Stimulated activated CD4-positive, alpha-beta T cell treated with anti-CD3 and anti-CD28 coated beads, Interleukin-4, amount 100 ng/mL, for 24 hours (primary cell): Measurements from ENCODE around the gene WFDC5.

Source experiments
- DNase-seq: peaks from one replicate; pipeline ENCODE4 v3.0.0-alpha.2; 2020

Gene WFDC5

DNA sequence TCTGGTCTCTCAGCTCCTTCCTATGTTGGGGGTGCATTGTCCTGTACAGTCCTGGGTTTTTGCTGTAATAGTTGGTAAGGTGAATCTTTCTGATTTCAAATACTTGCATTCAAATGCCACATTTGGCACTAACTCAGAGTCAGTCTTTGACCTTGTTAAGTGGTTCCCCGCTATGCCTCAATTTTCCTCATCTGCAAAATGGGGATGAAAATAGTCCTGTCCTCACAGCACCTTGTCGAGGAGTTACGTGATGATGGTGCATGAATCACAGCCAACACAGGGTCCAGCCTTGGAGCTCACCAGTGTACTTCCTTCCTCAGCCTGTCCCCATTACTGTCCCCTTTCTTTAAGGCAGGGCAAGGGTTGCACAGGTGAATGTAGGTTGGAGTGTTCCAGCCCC is 1.1 kb downstream of the WFDC5 start:
- DNase-seq: no peak

DNA sequence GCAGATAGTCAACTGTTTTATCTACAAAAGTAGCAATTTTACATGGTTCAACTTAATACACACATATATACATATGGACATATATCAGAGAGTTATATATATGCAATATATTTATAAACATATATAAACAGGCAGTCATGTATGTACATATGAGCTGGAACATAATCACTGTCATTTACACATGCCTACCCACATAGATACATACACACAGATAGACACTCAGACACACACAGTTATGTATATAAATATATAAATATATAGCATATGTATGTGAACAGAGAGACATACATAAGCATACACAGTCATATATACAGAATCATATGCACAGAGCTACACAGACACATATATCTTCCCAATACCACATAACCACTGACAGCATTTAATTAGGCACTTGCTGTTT is 2.2 kb downstream of the WFDC5 start:
- no peak for DNase-seq

DNA sequence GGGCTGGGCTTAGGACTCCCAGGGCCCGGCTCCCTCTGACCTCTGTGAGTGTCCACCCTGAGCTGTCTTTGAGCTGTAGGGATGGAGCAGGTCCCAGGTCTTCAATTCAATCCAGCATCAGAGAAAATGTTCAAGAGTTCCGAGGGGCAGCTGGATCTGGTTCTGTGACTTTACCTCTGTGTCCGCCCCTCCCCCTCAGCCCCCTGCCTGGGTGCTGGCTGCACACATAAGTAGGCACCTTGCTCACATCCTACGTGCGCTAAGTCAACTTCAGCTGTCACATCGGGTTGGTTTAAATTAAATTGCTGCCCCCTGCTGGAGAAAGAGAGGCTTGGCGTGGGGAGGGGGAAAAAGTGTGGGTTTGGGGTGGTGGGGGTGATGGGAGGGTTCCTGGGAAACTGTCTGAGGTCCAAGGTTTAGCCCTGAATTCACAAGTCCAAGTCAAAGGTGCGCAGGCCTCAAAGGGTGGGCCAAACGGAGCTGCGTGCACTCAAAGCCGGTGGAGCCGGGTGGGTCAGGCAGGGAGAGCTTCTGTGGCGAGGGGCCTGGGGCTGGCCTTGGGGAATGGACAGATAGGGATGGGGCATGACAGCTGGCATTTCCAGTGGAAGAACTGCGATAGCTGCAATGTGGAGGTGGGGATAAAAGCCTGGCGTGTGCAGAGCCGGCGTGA is 3.0 kb downstream of the WFDC5 start:
- DNase-seq: peak; percentile 17

DNA sequence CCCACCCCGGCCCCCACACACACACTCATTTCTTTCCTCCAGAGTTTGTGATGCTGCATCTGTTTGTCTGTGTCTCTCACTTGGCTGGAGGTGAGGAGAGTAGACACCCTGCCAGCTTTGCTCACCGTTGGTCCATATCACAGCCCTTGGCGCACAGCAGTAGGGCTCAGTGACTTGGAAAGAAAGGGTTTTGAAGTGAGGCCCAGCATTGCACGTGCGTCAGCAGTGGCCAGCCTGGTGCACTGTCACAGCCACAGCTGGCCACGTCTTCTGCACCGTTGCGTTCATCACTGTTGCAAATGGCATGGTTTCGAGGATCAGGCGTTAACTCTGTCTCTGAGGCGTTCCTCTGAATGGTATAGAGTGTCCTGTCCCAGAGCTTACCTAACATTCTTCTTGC is 3.7 kb downstream of the WFDC5 start:
- no peak for DNase-seq

DNA sequence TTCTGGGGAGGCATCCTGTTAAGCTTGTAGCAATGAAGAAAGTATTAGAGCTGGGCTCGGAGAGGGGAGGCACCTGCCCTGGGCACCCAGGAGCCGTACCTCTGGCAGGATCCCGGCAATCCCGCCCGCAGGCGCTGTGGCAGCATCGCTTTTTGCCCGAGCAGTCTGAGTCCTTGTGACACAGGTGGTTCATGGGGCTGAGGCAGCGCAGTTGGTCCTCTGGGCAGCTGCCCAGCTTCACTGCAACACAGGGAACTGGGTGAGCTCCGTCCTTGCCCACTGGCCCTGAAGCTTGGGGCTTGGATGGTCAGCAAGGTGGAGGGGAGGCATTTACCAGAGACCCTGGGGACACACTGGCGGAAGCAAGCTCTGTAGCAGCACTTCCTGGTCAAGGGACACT is 4.7 kb downstream of the WFDC5 start:
- no peak for DNase-seq

DNA sequence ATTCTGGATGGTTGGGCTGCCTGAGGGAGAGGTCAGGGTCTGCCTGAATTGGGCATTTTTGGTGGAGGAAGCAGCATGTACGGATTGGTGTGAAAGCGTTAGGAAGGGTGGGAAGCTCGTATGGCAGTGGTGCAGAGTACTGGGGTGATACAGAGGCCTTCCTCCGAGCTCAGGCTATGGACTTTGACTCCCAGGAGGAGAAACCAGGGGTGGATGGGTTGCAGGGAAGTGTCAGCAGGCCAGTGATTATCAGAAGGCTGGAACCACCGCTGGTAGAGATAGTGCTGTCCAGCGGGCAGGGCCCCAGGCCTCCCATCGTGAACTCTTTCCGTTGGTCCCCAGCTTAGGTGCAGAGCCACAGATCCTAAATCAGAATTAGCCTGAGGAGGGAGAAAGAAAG is 5.3 kb downstream of the WFDC5 start:
- no peak for DNase-seq

DNA sequence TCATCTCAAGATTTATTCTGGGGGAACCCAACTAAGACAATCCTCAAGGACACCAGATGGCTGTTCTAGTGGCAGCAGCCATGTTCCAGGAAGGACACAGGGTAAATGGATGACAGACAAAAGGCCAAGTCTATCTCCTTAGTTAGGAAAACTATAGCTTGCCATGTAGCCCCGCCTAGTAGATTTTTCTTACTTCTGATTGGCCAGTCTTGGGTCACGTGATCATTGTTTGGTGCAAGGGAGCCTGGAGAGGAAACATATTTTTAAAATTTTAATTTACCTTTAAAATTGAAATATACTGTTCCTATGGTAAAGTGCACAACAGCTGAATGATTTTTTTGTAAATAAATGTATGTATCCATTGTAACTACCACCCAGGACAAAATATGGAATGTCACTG is 9.7 kb downstream of the WFDC5 start:
- DNase-seq: no peak

DNA sequence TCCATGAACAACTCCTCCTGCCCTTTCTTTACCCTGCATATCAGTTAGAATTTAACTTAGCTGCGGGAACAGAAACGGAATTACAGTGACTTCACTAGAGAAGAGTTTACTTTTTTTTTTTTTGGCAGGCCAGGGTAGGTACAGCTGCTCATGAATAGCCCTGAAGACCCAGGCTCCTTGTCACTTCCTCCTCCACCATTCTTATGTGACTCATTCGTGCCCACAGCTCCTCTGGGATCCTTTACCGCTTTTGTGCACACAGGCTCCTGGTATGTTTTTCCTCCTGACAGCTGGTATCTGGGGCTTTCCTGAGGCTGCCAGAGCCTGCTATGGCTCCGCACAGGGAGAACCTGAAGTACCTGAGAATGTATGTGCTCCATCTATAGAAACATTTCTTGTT is 10.2 kb downstream of the WFDC5 start:
- DNase-seq: no peak

DNA sequence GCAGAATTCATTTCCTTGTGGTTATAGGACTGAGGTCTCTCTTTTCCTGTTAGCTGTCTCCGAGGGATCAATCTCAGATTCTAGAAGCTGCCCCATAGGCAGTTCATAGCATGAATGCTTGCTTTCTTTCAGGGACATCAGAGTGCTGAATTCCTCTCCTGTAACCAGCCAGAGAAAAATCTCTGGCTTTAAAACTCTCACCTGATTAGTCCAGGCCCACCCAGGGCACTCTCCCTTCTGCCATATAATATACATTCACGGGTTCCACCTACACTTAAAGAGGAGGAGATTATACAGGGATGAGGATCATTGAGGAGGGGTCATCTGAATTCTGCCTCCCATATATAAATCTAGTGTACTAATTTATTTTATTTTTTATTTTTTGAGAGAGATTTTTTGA is 11.9 kb downstream of the WFDC5 start:
- no peak for DNase-seq

DNA sequence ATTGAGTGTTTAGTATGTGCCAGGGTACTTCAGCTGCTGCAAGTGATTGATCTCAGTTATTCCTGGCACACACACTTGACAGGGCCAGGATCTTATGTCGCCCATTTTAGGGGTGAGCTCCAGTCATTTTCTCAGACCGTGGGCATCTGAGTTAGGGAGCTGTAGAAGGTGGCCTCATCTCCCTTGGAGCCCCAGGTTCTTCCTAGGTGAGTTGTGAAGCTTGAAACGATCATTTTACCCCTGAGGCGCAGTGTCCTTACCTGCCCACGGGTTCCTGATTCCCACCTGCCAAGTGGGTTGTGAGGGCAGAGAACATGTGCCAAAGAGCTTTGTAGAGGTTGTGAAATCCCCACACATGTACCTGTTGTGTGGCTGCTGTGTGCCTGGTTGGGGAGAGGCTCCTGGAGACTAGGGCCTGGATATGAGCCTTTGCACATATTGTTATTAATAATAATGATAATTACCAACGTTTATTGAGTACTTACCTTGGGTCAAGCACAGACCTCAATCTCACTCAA is 13.6 kb downstream of the WFDC5 start:
- DNase-seq: no peak

DNA sequence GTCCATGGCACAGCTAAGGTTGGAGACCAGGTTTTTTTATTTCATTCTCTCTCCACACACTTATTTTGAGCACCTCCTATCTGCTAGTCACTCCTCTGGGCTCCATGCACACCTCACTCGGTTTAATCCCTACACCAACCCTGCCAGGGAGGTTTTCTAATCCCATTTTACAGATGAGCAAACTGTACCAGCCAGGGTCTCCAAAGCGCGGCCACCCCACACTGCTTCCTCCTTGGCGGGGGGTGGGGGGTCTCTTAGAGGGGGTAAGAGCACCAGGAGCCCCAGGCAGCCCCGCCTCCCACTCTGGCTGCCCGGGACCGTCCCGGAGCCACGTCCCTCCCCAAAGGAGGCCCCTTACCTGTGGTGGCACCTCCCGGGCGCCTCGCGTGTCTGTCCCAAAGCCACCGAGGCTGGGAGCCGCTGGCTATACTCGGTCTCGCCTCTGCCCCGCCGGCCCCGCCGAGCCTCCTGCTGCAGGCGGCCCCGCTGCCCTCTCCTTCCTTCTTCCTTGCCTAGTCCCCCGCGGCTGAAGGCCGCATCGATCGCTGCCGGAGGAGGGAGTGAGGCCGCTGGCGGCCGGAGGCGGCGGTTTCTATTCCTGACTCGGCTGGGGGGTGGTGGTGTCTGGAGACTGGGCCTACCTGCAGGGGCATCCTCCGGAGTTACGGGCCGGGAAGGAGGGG is 14.3 kb downstream of the WFDC5 start, which contains the start of gene KCNS1:
Gene KCNS1, minus strand, starts transcription at position 565 of the 683 bp plus-strand sequence. CDS start 1,891 bp downstream, outside the sequence.
- DNase-seq: no peak

DNA sequence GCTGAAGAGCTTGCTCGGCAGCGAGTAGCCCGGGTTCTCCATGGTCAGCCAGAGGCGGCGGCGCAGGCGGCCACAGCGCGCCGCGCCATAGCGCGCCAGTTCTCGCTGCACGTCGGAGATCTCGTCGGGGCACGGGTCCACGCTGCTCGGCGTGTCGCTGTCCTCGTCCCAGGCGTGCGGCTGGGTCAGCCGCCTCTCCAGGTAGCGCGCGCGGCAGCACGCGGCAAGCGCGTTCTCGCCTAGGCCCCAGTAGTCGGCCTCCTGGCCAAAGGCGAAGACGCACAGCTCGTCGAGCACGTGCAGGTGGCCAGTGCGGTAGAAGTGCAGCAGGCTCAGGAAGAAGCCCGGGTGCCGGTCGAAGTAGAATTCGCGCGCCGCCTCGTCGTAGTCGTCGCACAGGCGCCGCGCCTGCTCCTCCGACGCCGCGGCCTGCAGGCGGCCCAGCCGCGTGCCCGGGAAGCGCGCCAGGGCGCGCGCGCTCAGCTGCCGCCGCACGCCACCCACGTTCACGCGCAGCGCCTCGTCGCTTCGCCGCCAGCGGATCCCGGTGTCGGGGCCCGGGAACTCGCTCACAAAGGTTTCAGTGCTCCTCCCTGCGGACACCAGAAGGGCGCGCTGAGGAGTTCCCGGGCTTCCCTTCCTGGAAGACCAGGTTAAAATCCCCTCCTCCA is 16.7 kb downstream of the WFDC5 start:
- no peak for DNase-seq

DNA sequence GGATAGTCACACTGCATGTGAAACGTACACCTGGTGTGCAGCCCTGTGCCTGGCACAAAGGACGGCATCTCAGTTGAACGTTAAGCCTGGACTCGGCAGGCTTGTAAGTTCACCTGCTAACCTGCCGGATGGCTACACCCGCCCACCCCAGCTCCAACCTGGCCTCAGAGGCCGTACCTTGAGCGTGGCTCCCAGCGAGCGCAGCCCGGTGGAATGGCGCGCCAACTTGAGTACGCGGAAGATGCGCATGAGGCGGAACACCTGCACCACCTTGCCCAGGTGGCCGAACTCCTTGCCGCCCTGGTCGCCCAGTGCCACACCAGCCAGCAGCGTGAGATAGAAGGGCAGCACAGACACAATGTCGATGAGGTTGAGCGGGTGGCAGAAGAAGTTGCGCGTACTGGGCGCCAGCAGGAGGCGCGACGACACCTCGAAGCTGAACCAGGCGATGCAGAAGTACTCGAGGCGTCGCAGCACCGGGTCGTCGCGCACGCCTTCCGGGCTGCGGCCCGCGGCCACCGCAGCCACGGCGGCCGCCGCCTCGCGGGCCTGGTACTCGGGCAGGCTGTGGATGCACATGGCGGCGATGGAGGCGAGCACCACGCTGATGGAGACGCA is 17.4 kb downstream of the WFDC5 start:
- DNase-seq: peak; percentile 36

DNA sequence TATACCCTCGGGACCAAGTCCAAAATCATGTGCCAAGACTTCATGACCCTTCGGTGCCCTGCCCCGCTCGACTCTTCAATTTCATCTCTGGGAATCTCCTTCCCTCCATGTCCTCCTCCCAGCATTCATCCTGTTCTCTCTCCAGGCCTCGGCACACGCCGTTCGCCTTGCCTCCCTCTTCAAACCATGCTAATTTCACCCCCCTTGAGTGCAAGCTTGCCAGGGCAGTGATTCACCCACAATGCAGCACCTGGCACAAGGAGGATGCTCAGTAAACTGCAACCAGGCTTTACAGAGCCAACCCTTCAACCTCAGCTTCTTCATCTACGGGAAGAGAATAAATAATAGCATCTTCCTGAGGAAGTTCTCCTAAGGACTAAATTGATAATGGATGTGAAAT is 18.2 kb downstream of the WFDC5 start:
- no peak for DNase-seq

DNA sequence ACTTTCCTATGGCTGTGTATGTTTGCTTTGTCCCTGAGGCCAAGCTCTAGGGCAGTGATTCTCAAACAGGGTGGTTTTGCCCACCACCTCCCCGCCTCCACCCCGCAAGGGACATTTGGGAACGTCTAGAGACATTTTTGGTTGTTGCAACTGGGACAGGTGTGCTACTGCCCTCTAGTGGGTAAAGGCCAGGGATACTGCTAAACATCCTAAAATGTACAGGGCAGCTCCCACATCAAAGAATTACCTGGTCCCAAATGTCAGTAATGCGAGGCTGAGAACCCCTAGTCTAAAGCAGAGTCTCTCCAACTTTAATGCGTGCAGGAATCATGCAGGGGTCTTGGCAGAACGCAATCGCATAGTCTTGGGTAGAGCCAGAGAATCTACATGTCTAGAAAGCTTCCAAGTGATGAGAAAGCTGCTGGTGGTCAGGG is 19.2 kb downstream of the WFDC5 start:
- DNase-seq: peak; percentile 67

DNA sequence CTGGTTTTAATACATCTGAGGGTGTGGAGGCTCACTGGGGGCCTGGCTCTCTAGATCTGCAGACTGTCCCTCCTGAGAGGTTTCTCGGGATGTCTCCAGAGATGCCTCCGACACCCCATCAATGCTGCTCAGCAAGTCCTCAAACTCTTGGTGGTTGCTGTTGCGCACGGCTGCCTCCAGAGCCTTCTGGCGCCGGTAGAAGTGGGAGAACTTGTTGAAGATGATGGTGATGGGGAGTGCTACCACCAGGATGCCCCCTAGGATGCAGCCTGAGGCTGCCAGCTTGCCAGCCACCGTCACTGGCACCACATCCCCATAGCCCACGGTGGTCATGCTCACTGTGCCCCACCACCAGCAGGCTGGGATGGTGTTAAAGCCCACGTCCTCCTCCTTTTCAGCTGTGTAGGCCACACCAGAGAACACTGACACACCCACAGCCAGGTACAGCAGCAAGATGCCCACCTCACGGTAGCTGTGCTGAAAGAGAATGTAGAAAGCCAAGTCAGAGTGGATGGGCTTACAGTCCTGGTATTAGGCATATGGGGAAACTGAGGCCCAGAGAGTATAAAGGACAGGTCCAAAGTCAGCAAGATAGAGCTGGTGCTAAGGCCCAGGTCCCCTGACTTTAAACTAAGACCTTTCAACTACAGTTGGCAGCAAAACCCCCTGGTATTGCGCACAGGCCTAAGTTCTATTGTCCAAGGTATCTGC is 20.0 kb downstream of the WFDC5 start:
- DNase-seq: no peak

DNA sequence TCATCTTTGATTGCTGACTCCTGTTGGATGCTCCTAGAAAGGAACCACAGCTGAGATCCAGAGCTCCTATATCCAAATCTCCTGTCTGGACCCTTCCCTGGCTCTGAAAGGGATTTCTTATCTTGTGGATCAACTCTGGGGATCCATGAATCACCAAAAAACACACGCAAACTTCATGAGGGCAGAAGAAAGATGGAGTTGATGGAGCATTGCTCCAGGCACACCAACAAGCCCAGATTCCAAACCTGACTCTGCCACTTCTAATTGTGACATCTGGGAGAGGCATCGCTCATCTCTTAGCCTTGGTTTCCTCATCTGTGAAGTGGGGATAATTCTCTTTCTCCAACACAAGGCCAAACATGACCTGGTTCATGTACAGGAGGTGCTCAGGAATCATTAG is 20.8 kb downstream of the WFDC5 start:
- DNase-seq: no peak

DNA sequence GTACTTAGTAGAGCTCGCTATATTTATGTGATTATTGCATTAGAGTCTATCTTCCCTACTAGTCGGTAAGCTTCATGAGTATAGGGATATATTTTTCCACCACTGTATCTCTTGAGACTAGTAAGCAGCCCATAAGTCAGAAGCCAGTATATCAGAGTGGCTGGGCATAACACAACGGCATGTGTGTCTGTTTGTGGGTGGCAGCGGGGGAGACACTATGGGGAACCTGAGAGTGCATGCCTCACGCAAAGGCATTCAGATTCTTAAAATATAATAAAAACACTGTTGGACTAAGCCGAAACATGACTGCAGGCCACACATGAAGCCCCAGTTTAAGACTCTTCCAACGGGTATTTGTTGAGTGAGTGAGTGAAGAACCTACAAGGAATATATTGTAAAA is 22.1 kb downstream of the WFDC5 start:
- DNase-seq: no peak

DNA sequence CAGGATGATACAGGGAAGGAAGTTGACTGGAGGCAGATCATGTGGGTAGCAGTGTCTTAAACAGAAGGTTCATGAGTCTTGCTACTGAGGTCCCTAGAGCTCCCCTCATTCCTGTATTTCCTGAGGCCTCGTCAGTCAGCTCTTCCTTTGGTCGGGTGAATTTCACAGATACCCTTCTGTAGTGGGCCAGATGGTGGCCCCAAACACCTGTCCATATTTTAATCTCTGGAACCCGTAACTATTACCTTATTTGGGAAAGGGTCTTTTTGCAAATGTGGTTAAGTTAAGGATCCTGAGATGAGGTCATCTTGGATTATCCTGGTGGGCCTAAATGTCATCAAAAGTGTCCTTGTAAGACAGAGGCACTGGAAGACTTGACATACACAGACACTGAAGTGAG is 23.6 kb downstream of the WFDC5 start:
- DNase-seq: no peak

DNA sequence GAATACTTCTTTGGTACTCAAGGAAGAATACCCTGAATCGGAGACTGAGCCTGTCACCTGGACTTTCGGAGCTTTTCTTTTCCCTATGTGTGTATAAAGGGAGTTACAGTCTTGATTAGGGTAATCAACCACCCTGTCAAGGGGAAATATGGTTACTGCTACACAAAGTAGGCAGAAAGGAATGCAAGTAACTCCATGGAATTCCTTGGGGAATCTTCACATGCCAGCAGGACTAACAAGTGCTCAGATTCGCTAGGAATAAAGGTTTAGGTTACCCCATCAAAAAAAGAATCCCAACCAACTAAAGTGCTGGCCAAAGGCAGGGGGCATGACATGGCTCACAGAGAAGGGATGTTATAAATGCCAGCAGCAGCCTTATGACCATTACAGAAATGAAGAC is 24.5 kb downstream of the WFDC5 start:
- no peak for DNase-seq

DNA sequence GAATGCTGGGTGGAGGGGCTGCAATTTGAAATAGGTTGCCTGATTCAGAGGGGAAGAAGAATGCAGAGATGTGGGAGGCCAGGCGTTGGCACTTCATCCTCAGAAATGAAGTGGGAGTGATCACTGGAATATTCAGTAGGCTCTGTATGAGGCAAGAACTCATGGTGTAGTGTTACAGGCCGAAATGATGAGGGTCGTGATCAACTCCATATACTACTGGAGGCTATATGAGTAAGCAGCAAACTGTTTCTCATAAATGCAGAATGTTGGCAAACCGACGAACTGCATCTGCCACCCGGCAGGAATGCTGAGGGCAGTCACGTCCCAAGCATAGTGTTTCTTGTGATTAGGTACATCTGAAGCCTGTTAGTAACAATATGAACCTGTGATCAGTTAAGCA is 26.7 kb downstream of the WFDC5 start:
- no peak for DNase-seq

DNA sequence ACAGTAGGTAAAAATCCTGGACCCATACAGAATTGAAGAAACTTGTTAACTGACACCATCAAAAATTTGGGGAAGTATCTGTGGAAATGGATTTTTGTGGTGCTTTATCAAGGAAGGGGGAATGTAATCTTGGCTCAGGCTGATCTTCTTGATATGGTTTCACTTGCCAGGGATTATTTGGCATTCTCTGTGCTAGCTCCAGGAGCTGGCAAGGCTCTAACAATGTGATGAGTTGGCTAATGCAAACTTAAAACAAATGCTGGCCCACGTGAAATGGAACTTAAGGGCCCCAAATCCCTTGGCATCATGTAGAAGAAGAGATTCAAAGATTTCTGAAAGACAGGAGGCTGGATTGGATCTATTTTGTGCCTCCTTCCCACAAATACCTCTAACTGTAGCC is 27.2 kb downstream of the WFDC5 start:
- DNase-seq: no peak
